Gastroesophageal sphincter (tissue), 3 donors: ENCODE data around the gene CDH13.

Source experiments
- CTCF ChIP-seq, 4 experiments: fragments of 200-600 bp in 2 of 4; fragments of 450-650 bp in 2 of 4; sonication (generic) in 1 of 4; IDR thresholded peaks; one replicate each; pipeline ENCODE4 v1.5.1; 2017 to 2019; ENCODE audit warnings: antibody characterized with exemption in 4 of 4, mild to moderate bottlenecking in 2 of 4, moderate library complexity in 2 of 4
- EP300 ChIP-seq: sonication (generic); formaldehyde crosslinking; IDR thresholded peaks from one replicate; pipeline ENCODE4 v1.6.1; 2017; ENCODE audit warnings: antibody characterized with exemption, mild to moderate bottlenecking

GRCh38 chr16:82664181-82664580, 37.4 kb downstream of the CDH13 start:
- no peak for TF ChIP-seq CTCF (IDR thresholded peaks at IDR 0.05)
- TF ChIP-seq EP300, result no peak
